Activated CD4-positive, alpha-beta T cell treated with anti-CD3 and anti-CD28 coated beads, Interleukin-2, Interleukin-6, amounts not matched to agents 100 ng/mL and 50 ng/mL, durations not matched to agents 16 hours and 8 hours (primary cell): ENCODE measurements around the gene RUSC1.

Experiments used
- DNase-seq: peaks from one replicate; pipeline ENCODE4 v3.0.0-alpha.2; 2020

The RUSC1 gene

GRCh38 chr1:155295183-155295941 lies 25.3 kb upstream of the RUSC1 start:
- no peak for DNase-seq

- DNase-seq, result no peak
These were observed 24.8 kb upstream of the RUSC1 start for GRCh38 chr1:155295942-155296267.

GRCh38 chr1:155296661-155297060 lies 24.0 kb upstream of the RUSC1 start:
- no peak for DNase-seq

GRCh38 chr1:155297384-155297783 lies 23.3 kb upstream of the RUSC1 start:
- DNase-seq, result no peak

GRCh38 chr1:155300024-155300423 lies 20.7 kb upstream of the RUSC1 start:
- DNase-seq, result no peak

GRCh38 chr1:155300553-155301329 lies 20.0 kb upstream of the RUSC1 start:
- DNase-seq, result no peak

GRCh38 chr1:155301342-155301841 lies 19.3 kb upstream of the RUSC1 start, which contains the start of gene PKLR:
TSS of gene PKLR (minus strand) at chr1:155301438. CDS start at chr1:155301395, 43 bp downstream.
- no peak for DNase-seq

GRCh38 chr1:155304558-155305063 lies 16.1 kb upstream of the RUSC1 start:
- DNase-seq, result no peak

- DNase-seq, result no peak
These were observed 14.8 kb upstream of the RUSC1 start for GRCh38 chr1:155305881-155306391.

GRCh38 chr1:155307247-155307740 lies 13.4 kb upstream of the RUSC1 start:
- DNase-seq, result peak; percentile 39

- peak; percentile 99 for DNase-seq
These were observed 11.9 kb upstream of the RUSC1 start, which contains the start of gene FDPS for GRCh38 chr1:155308493-155309422. TSS of gene FDPS (plus strand) at chr1:155308866. CDS start at chr1:155309790, 924 bp downstream.

- peak; percentile 18 for DNase-seq
These were observed 11.2 kb upstream of the RUSC1 start for GRCh38 chr1:155309423-155310021.

- DNase-seq, result no peak
These were observed 7.4 kb upstream of the RUSC1 start for GRCh38 chr1:155313261-155313660.

- DNase-seq, result no peak
These were observed 3.8 kb upstream of the RUSC1 start for GRCh38 chr1:155316922-155317321.

GRCh38 chr1:155318082-155318481 lies 2.6 kb upstream of the RUSC1 start:
- DNase-seq, result no peak

- DNase-seq, result no peak
These were observed 1.2 kb upstream of the RUSC1 start for GRCh38 chr1:155319536-155319935.

- DNase-seq, result no peak
These were observed 442 bp upstream of the RUSC1 start for GRCh38 chr1:155320252-155320651.

- DNase-seq, result no peak
These were observed 1.2 kb downstream of the RUSC1 start for GRCh38 chr1:155321639-155322503.

- peak; percentile 20 for DNase-seq
These were observed 1.9 kb downstream of the RUSC1 start for GRCh38 chr1:155322571-155322952.

GRCh38 chr1:155322953-155323728 lies 2.4 kb downstream of the RUSC1 start:
- peak; percentile 93 for DNase-seq
